CD4-positive, alpha-beta T cell treated with Interleukin-10 for 1 hour (primary cell): ENCODE results near the gene MAP3K7.
"Not testable (repeated sequence)": the region's sequence is repeated elsewhere in the genome, so short reads cannot be mapped to it uniquely, and the experiment has no call there.

Experiments
- DNase-seq: peaks from one replicate; pipeline ENCODE4 v3.0.0-alpha.2; 2020

MAP3K7 gene

GRCh38 chr6:90575267-90575666 is 11.6 kb downstream of the MAP3K7 start:
- no peak for DNase-seq

- DNase-seq = peak; percentile 11
Measured at GRCh38 chr6:90574610-90575009, 12.3 kb downstream of the MAP3K7 start.

- no peak for DNase-seq
Measured at GRCh38 chr6:90573624-90574023, 13.2 kb downstream of the MAP3K7 start.

GRCh38 chr6:90572856-90573255 is 14.0 kb downstream of the MAP3K7 start:
- no peak for DNase-seq

GRCh38 chr6:90569223-90569622 is 17.6 kb downstream of the MAP3K7 start:
- no peak for DNase-seq

GRCh38 chr6:90567682-90568081 is 19.2 kb downstream of the MAP3K7 start:
- not testable (repeated sequence) for DNase-seq

- DNase-seq = peak; percentile 31
Measured at GRCh38 chr6:90562341-90562740, 24.5 kb downstream of the MAP3K7 start.

GRCh38 chr6:90559931-90560330 is 26.9 kb downstream of the MAP3K7 start:
- no peak for DNase-seq

GRCh38 chr6:90557006-90557405 is 29.9 kb downstream of the MAP3K7 start:
- no peak for DNase-seq

GRCh38 chr6:90547991-90548390 is 38.9 kb downstream of the MAP3K7 start:
- no peak for DNase-seq

- no peak for DNase-seq
Measured at GRCh38 chr6:90547079-90547478, 39.8 kb downstream of the MAP3K7 start.

GRCh38 chr6:90545448-90545847 is 41.4 kb downstream of the MAP3K7 start:
- no peak for DNase-seq

GRCh38 chr6:90544741-90545140 is 42.1 kb downstream of the MAP3K7 start:
- no peak for DNase-seq

- no peak for DNase-seq
Measured at GRCh38 chr6:90544081-90544480, 42.8 kb downstream of the MAP3K7 start.

GRCh38 chr6:90541221-90541620 is 45.7 kb downstream of the MAP3K7 start:
- DNase-seq = no peak

GRCh38 chr6:90538278-90539046 is 48.4 kb downstream of the MAP3K7 start:
- DNase-seq = no peak

GRCh38 chr6:90537723-90538258 is 49.1 kb downstream of the MAP3K7 start:
- DNase-seq = peak; percentile 6

- DNase-seq = no peak
Measured at GRCh38 chr6:90537027-90537426, 49.8 kb downstream of the MAP3K7 start.

GRCh38 chr6:90536520-90536919 is 50.4 kb downstream of the MAP3K7 start:
- no peak for DNase-seq

- no peak for DNase-seq
Measured at GRCh38 chr6:90534337-90535025, 52.4 kb downstream of the MAP3K7 start.

- DNase-seq = no peak
Measured at GRCh38 chr6:90533615-90534336, 53.1 kb downstream of the MAP3K7 start.

- no peak for DNase-seq
Measured at GRCh38 chr6:90530882-90531281, 56.0 kb downstream of the MAP3K7 start.

GRCh38 chr6:90525421-90525820 is 61.5 kb downstream of the MAP3K7 start:
- DNase-seq = no peak
